GM23338 (cell line): ENCODE measurements around the gene OR10A2. TPM values are rescaled to one million over a fixed set of nuclear protein-coding genes. Genes with fewer than 3 reads are reported as not detected.

Experiments used
- ATAC-seq: fragments of 200-7000 bp; cut with Tn5 transposase; 3 replicates; pipeline ENCODE4 v1.9.1; 2020
- DNase-seq: peaks from one replicate; pipeline ENCODE4 v3.0.0-alpha.2; 2015; ENCODE audit warnings: low spot score
- H2AFZ ChIP-seq: fragments of 200-600 bp; sonication (generic); 2 replicates; pipeline ENCODE4 v1.8.0; 2016; ENCODE audit warnings: antibody characterized with exemption, mild to moderate bottlenecking, moderate library complexity
- H3F3A ChIP-seq: fragments of 200-600 bp; sonication (generic); replicated peaks from 2 replicates; pipeline ENCODE4 v1.8.0; 2017; ENCODE audit warnings: antibody characterized with exemption, mixed run types, low read depth
- H3K27ac ChIP-seq: fragments of 200-600 bp; sonication (generic); 2 replicates; pipeline ENCODE4 v1.6.1; 2016; ENCODE audit warnings: low read depth
- H3K27me3 ChIP-seq: fragments of 200-600 bp; sonication (generic); 2 replicates; pipeline ENCODE4 v1.8.0; 2016; ENCODE audit warnings: mild to moderate bottlenecking, mixed run types, moderate library complexity; ENCODE audit not compliant: insufficient read depth
- H3K36me3 ChIP-seq: fragments of 200-600 bp; sonication (generic); 2 replicates; pipeline ENCODE4 v1.8.0; 2016; ENCODE audit warnings: mild to moderate bottlenecking; ENCODE audit not compliant: insufficient read depth
- H3K4me1 ChIP-seq: fragments of 200-600 bp; sonication (generic); 2 replicates; pipeline ENCODE4 v1.8.0; 2016; ENCODE audit warnings: mild to moderate bottlenecking, moderate library complexity; ENCODE audit not compliant: insufficient read depth
- H3K4me2 ChIP-seq: fragments of 200-600 bp; sonication (generic); 2 replicates; pipeline ENCODE4 v1.7.1; 2017; ENCODE audit warnings: mixed run types
- H3K4me3 ChIP-seq: fragments of 200-600 bp; sonication (generic); 2 replicates; pipeline ENCODE4 v1.6.1; 2016; ENCODE audit warnings: mixed run types
- H3K79me2 ChIP-seq: fragments of 200-600 bp; sonication (generic); replicated peaks from 2 replicates; pipeline ENCODE4 v1.8.0; 2017; ENCODE audit warnings: mild to moderate bottlenecking; ENCODE audit not compliant: insufficient read depth
- H3K9me2 ChIP-seq: fragments of 200-600 bp; sonication (generic); 2 replicates; pipeline ENCODE4 v1.8.0; 2017; ENCODE audit not compliant: insufficient read depth
- H4K20me1 ChIP-seq: fragments of 200-600 bp; sonication (generic); replicated peaks from 2 replicates; pipeline ENCODE4 v1.8.0; 2017; ENCODE audit warnings: mild to moderate bottlenecking; ENCODE audit not compliant: insufficient read depth
- H3K27ac Mint-ChIP-seq: 2 replicates; pipeline ENCODE4 v1.8.0; 2020; ENCODE audit warnings: inconsistent platforms, mild to moderate bottlenecking, moderate library complexity, mixed read lengths
- H3K27me3 Mint-ChIP-seq: 3 replicates; pipeline ENCODE4 v1.8.0; 2022; ENCODE audit warnings: low read depth, mild to moderate bottlenecking, moderate library complexity, mixed read lengths, inconsistent platforms; ENCODE audit not compliant: insufficient read depth, poor library complexity
- H3K36me3 Mint-ChIP-seq: 3 replicates; pipeline ENCODE4 v1.8.0; 2021; ENCODE audit warnings: low read depth, mild to moderate bottlenecking, inconsistent platforms, moderate library complexity, mixed read lengths
- H3K4me1 Mint-ChIP-seq: 3 replicates; pipeline ENCODE4 v1.8.0; 2020; ENCODE audit warnings: mild to moderate bottlenecking, inconsistent platforms, mixed read lengths
- H3K4me3 Mint-ChIP-seq: 3 replicates; pipeline ENCODE4 v1.8.0; 2021; ENCODE audit warnings: moderate library complexity, mild to moderate bottlenecking, inconsistent platforms, mixed read lengths
- H3K9me3 Mint-ChIP-seq: 3 replicates; pipeline ENCODE4 v1.8.0; 2020; ENCODE audit warnings: moderate library complexity, mild to moderate bottlenecking, inconsistent platforms, mixed read lengths
- EZH2phosphoT487 ChIP-seq: fragments of 200-600 bp; sonication (generic); IDR thresholded peaks from one replicate; pipeline ENCODE4 v1.8.1; 2018; ENCODE audit warnings: antibody characterized with exemption; ENCODE audit not compliant: unreplicated experiment
- REST ChIP-seq: IDR thresholded peaks from one replicate; pipeline ENCODE4 v1.6.1; 2018; ENCODE audit warnings: antibody characterized with exemption; ENCODE audit not compliant: unreplicated experiment
- ZNF114 ChIP-seq: fragments of 250-450 bp; sonication (Bioruptor Pico); IDR thresholded peaks from 2 replicates; pipeline ENCODE4 v1.5.0; 2020; ENCODE audit warnings: mild to moderate bottlenecking, moderate library complexity
- ZNF331 ChIP-seq: fragments of 250-450 bp; sonication (Bioruptor Pico); IDR thresholded peaks from 2 replicates; pipeline ENCODE4 v1.5.0; 2020; ENCODE audit warnings: low read depth, mild to moderate bottlenecking, moderate library complexity
- long read RNA-seq: library from polyadenylated mRNA; unstranded; transcript quantifications from one replicate; pipeline ENCODE4 v2.0.0, GENCODE V29; 2020; ENCODE audit not compliant: unreplicated experiment
- polyA plus RNA-seq: library from polyadenylated mRNA; unstranded; fragments of >200 nt; fragmentation: Nextera tagmentation; extraction: Ambion mirVana; gene quantifications from 2 replicates; pipeline ENCODE4 v1.2.1, GENCODE V29; 2016
- total RNA-seq: library from RNA; depleted of rRNA; stranded (reverse); fragments of >200 nt; shearing (Covaris generic); gene quantifications from 2 replicates; pipeline ENCODE4 v1.2.3, GENCODE V29; 2014; rRNA removed
- TF ChIP-seq, protein P1 (sequence below): fragments of 250-450 bp; sonication (Bioruptor Pico); IDR thresholded peaks from 2 replicates; pipeline ENCODE4 v1.5.0; 2020; ENCODE audit warnings: mild to moderate bottlenecking, moderate library complexity
- TF ChIP-seq, protein P2 (sequence below), 2 experiments: fragments of 200-600 bp in 1 of 2; sonication (generic) in 1 of 2; conservative IDR thresholded peaks; 2 replicates each; pipeline versions ENCODE4 v1.5.1 to v1.6.1; 2016 to 2017; ENCODE audit warnings: antibody characterized with exemption in 2 of 2, low read depth in 2 of 2, mild to moderate bottlenecking in 2 of 2, moderate library complexity in 1 of 2

Gene OR10A2, protein sequence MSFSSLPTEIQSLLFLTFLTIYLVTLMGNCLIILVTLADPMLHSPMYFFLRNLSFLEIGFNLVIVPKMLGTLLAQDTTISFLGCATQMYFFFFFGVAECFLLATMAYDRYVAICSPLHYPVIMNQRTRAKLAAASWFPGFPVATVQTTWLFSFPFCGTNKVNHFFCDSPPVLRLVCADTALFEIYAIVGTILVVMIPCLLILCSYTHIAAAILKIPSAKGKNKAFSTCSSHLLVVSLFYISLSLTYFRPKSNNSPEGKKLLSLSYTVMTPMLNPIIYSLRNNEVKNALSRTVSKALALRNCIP
- total RNA-seq (not detected in 2 replicates), polyA plus RNA-seq (0.14 and 0.27 TPM in 2 replicates)
- long read RNA-seq, result 0 reads

DNA sequence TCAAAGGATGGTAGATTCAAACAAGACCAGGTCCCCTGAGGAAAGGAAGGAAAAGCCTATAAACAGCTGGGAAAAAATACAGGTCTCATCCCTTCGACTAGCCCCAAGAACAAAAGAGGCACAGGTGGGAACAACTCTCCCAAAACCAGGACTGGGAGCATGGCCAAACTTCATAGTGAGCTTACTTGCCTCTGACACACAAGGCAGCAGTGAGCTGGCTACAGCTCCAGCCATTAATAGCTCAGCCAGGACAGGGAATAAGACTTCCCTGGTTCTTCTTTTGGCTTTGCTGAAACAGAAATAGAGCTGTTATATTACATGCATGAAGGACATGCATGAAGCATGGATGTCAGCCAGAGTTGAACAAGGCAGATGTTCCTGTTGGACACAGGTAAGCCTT is at the start of gene OR10A2:
TSS of gene OR10A2 (plus strand) at position 97 of the 400 bp plus-strand sequence. CDS start 6,698 bp downstream, outside the sequence.
- no peaks in the 10 kb centered on the region for H3K4me1 ChIP-seq
- H3K27me3 Mint-ChIP-seq, result no peaks in the 10 kb centered on the region
- no peak within 1 kb of the TSS for H3K4me3 ChIP-seq
- H3K27ac ChIP-seq, result no peak within 1 kb of the TSS
- H3K79me2 ChIP-seq, result no peaks in the 10 kb centered on the region
- H4K20me1 ChIP-seq, result no peaks in the 10 kb centered on the region
- ATAC-seq, result peak; percentile 66
- peaks cover 8% of the 10 kb centered on the region for H3K36me3 Mint-ChIP-seq
- TF ChIP-seq, protein P1, sequence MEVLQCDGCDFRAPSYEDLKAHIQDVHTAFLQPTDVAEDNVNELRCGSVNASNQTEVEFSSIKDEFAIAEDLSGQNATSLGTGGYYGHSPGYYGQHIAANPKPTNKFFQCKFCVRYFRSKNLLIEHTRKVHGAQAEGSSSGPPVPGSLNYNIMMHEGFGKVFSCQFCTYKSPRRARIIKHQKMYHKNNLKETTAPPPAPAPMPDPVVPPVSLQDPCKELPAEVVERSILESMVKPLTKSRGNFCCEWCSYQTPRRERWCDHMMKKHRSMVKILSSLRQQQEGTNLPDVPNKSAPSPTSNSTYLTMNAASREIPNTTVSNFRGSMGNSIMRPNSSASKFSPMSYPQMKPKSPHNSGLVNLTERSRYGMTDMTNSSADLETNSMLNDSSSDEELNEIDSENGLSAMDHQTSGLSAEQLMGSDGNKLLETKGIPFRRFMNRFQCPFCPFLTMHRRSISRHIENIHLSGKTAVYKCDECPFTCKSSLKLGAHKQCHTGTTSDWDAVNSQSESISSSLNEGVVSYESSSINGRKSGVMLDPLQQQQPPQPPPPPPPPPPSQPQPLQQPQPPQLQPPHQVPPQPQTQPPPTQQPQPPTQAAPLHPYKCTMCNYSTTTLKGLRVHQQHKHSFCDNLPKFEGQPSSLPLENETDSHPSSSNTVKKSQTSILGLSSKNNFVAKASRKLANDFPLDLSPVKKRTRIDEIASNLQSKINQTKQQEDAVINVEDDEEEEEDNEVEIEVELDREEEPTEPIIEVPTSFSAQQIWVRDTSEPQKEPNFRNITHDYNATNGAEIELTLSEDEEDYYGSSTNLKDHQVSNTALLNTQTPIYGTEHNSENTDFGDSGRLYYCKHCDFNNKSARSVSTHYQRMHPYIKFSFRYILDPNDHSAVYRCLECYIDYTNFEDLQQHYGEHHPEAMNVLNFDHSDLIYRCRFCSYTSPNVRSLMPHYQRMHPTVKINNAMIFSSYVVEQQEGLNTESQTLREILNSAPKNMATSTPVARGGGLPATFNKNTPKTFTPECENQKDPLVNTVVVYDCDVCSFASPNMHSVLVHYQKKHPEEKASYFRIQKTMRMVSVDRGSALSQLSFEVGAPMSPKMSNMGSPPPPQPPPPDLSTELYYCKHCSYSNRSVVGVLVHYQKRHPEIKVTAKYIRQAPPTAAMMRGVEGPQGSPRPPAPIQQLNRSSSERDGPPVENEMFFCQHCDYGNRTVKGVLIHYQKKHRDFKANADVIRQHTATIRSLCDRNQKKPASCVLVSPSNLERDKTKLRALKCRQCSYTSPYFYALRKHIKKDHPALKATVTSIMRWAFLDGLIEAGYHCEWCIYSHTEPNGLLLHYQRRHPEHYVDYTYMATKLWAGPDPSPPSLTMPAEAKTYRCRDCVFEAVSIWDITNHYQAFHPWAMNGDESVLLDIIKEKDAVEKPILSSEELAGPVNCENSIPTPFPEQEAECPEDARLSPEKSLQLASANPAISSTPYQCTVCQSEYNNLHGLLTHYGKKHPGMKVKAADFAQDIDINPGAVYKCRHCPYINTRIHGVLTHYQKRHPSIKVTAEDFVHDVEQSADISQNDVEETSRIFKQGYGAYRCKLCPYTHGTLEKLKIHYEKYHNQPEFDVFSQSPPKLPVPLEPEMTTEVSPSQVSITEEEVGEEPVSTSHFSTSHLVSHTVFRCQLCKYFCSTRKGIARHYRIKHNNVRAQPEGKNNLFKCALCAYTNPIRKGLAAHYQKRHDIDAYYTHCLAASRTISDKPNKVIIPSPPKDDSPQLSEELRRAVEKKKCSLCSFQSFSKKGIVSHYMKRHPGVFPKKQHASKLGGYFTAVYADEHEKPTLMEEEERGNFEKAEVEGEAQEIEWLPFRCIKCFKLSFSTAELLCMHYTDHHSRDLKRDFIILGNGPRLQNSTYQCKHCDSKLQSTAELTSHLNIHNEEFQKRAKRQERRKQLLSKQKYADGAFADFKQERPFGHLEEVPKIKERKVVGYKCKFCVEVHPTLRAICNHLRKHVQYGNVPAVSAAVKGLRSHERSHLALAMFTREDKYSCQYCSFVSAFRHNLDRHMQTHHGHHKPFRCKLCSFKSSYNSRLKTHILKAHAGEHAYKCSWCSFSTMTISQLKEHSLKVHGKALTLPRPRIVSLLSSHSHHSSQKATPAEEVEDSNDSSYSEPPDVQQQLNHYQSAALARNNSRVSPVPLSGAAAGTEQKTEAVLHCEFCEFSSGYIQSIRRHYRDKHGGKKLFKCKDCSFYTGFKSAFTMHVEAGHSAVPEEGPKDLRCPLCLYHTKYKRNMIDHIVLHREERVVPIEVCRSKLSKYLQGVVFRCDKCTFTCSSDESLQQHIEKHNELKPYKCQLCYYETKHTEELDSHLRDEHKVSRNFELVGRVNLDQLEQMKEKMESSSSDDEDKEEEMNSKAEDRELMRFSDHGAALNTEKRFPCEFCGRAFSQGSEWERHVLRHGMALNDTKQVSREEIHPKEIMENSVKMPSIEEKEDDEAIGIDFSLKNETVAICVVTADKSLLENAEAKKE (CRISPR knock-in tag), result no peak
- TF ChIP-seq EZH2phosphoT487 (no peak), REST (no peak), ZNF114 (CRISPR knock-in tag) (no peak), ZNF331 (CRISPR knock-in tag) (no peak)
- TF ChIP-seq, protein P2, sequence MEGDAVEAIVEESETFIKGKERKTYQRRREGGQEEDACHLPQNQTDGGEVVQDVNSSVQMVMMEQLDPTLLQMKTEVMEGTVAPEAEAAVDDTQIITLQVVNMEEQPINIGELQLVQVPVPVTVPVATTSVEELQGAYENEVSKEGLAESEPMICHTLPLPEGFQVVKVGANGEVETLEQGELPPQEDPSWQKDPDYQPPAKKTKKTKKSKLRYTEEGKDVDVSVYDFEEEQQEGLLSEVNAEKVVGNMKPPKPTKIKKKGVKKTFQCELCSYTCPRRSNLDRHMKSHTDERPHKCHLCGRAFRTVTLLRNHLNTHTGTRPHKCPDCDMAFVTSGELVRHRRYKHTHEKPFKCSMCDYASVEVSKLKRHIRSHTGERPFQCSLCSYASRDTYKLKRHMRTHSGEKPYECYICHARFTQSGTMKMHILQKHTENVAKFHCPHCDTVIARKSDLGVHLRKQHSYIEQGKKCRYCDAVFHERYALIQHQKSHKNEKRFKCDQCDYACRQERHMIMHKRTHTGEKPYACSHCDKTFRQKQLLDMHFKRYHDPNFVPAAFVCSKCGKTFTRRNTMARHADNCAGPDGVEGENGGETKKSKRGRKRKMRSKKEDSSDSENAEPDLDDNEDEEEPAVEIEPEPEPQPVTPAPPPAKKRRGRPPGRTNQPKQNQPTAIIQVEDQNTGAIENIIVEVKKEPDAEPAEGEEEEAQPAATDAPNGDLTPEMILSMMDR (conservative IDR thresholded peaks at IDR 0.05; ENCODE audit: low read depth in 2 of 2), result no peak
- no peak within 1 kb of the TSS for H3K4me2 ChIP-seq
- H3K9me3 Mint-ChIP-seq, result peaks cover 7% of the 10 kb centered on the region
- H3K36me3 ChIP-seq, result no peaks in the 10 kb centered on the region
- H3K4me3 Mint-ChIP-seq, result no peak within 1 kb of the TSS
- no peak within 1 kb of the TSS for H2AFZ ChIP-seq
- H3K27ac Mint-ChIP-seq, result no peak within 1 kb of the TSS
- H3K4me1 Mint-ChIP-seq, result peaks cover 6% of the 10 kb centered on the region; the same call in 2 of the 3 replicates
- peak; percentile 18 for DNase-seq
- H3K9me2 ChIP-seq, result peaks cover 2% of the 10 kb centered on the region; the same call in 1 of the 2 replicates
- no peaks in the 10 kb centered on the region for H3K27me3 ChIP-seq
- no peaks in the 10 kb centered on the region for H3F3A ChIP-seq
